ENCODE measurements around the gene NALF2.

DNA sequence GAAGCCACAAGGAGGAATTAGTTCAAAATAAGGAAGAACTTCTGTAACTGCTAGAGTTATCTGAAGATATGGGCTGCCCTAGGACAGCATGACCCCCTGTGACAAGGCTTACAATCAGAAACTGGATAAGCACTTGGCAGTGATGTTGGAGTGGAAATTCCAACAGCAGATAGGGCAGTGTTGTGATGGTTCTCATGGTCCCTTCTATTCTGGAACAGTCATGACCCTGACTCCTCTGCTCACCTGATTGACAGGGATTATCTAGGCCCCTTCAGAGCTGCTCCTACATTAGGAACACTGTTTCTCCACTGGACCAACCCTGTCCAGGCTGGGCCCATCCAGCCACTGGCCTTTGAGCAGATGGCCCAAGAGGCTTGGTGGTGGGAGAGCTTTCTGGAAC is 17.9 kb downstream of the NALF2 start:
- no peak for TF ChIP-seq POLR2AphosphoS5 (IDR thresholded peaks at IDR 0.05; ENCODE audit: low read depth, low read length)
- no peak for TF ChIP-seq SIN3A (IDR thresholded peaks at IDR 0.05; ENCODE audit: borderline replicate concordance, insufficient read depth, low read length)
